IMR-90 (cell line): ENCODE results near the gene FOCAD. TPM values are rescaled to one million over a fixed set of nuclear protein-coding genes. Genes with fewer than 3 reads are reported as not detected.

Source experiments
- ATAC-seq: fragments of 200-7000 bp; cut with Tn5 transposase; 2 replicates; pipeline ENCODE4 v1.9.1; 2020; ENCODE audit warnings: low read depth, mild to moderate bottlenecking, moderate library complexity
- BruUV-seq: library from RNA; stranded (reverse); fragments of 400-500 nt; replicated peaks from 2 replicates; lab custom pipeline; 2021; lab: Mats Ljungman, UMichigan
- CTCF ChIA-PET: fragments of 300-600 bp; formaldehyde crosslinking; extraction: SDS; loops from one replicate; lab custom pipeline; 2021; ENCODE audit warnings: antibody characterized with exemption; lab: Yijun Ruan, JAX
- POLR2A ChIA-PET: fragments of 300-600 bp; sonication (Branson Sonifier 250); formaldehyde crosslinking; loops from one replicate; lab custom pipeline; 2022; ENCODE audit warnings: antibody characterized with exemption; ENCODE audit not compliant: unreplicated experiment; lab: Charles Lee
- DNase-seq: peaks from one replicate; pipeline ENCODE4 v3.0.0; 2013
- H2AFZ ChIP-seq: replicated peaks from 2 replicates; pipeline ENCODE3; 2013; ENCODE audit warnings: low read length, mild to moderate bottlenecking; ENCODE audit not compliant: poor library complexity
- H2AK5ac ChIP-seq: 2 replicates; pipeline ENCODE4 v1.6.1; 2013; ENCODE audit warnings: low read depth, low read length, inconsistent platforms
- H2AK9ac ChIP-seq: replicated peaks from 2 replicates; pipeline ENCODE3; 2013; ENCODE audit warnings: mild to moderate bottlenecking, low read depth, low read length, moderate library complexity; ENCODE audit not compliant: poor library complexity
- H2BK120ac ChIP-seq: 2 replicates; pipeline ENCODE4 v1.6.1; 2013; ENCODE audit warnings: low read depth, low read length, inconsistent platforms
- H2BK15ac ChIP-seq: 3 replicates; pipeline ENCODE4 v1.6.1; 2013; ENCODE audit warnings: low read depth, low read length, inconsistent platforms
- H2BK20ac ChIP-seq: 2 replicates; pipeline ENCODE4 v1.6.1; 2013; ENCODE audit warnings: low read depth, mild to moderate bottlenecking, inconsistent platforms, low read length, moderate library complexity
- H2BK5ac ChIP-seq: 2 replicates; pipeline ENCODE4 v1.6.1; 2013; ENCODE audit warnings: mild to moderate bottlenecking, low read depth, low read length, inconsistent platforms; ENCODE audit not compliant: poor library complexity, severe bottlenecking
- H3K14ac ChIP-seq: replicated peaks from 2 replicates; pipeline ENCODE4 v1.6.1; 2013; ENCODE audit warnings: low read depth, low read length, inconsistent platforms
- H3K18ac ChIP-seq: 2 replicates; pipeline ENCODE4 v1.6.1; 2013; ENCODE audit warnings: low read depth, low read length, control low read depth
- H3K23ac ChIP-seq: 2 replicates; pipeline ENCODE4 v1.6.1; 2013; ENCODE audit warnings: low read depth, low read length, inconsistent platforms
- H3K27ac ChIP-seq: 2 replicates; pipeline ENCODE4 v1.5.1; 2013; ENCODE audit warnings: mild to moderate bottlenecking, control low read depth, low read length; ENCODE audit not compliant: insufficient read depth
- H3K27me3 ChIP-seq: 2 replicates; pipeline ENCODE4 v1.6.1; 2013; ENCODE audit warnings: low read length; ENCODE audit not compliant: control insufficient read depth, insufficient read depth
- H3K36me3 ChIP-seq: 2 replicates; pipeline ENCODE4 v1.6.1; 2013; ENCODE audit warnings: low read length, mixed read lengths; ENCODE audit not compliant: control insufficient read depth, insufficient read depth
- H3K4ac ChIP-seq: 2 replicates; pipeline ENCODE4 v1.6.1; 2013; ENCODE audit warnings: low read depth, low read length, inconsistent platforms
- H3K4me1 ChIP-seq: 2 replicates; pipeline ENCODE4 v1.6.1; 2013; ENCODE audit warnings: low read length, mixed read lengths; ENCODE audit not compliant: control insufficient read depth, insufficient read depth
- H3K4me2 ChIP-seq: 2 replicates; pipeline ENCODE4 v1.6.1; 2013; ENCODE audit warnings: low read depth, mild to moderate bottlenecking, control low read depth, low read length, moderate library complexity
- H3K4me3 ChIP-seq: 2 replicates; pipeline ENCODE4 v1.5.1; 2013; ENCODE audit warnings: low read depth, mild to moderate bottlenecking, control low read depth, low read length, moderate library complexity; ENCODE audit not compliant: insufficient read depth
- H3K56ac ChIP-seq: 2 replicates; pipeline ENCODE4 v1.6.1; 2013; ENCODE audit warnings: low read length, inconsistent platforms; ENCODE audit not compliant: insufficient read depth; ENCODE audit errors: extremely low read depth
- H3K79me1 ChIP-seq, 2 experiments: 2 replicates each; pipeline ENCODE4 v1.6.1; 2013; ENCODE audit warnings: low read length in 2 of 2, inconsistent platforms in 1 of 2, low read depth in 1 of 2
- H3K9ac ChIP-seq: 2 replicates; pipeline ENCODE4 v1.6.1; 2013; ENCODE audit warnings: low read depth, low read length, control low read depth
- H3K9me1 ChIP-seq: 2 replicates; pipeline ENCODE4 v1.6.1; 2013; ENCODE audit warnings: low read length, inconsistent platforms; ENCODE audit not compliant: insufficient read depth
- H3K9me3 ChIP-seq: 2 replicates; pipeline ENCODE4 v1.6.1; 2013; ENCODE audit warnings: low read length; ENCODE audit not compliant: control insufficient read depth, insufficient read depth
- H4K20me1 ChIP-seq: 2 replicates; pipeline ENCODE4 v1.6.1; 2013; ENCODE audit warnings: low read length, inconsistent platforms; ENCODE audit not compliant: insufficient read depth
- H4K5ac ChIP-seq: 2 replicates; pipeline ENCODE4 v1.6.1; 2013; ENCODE audit warnings: mild to moderate bottlenecking, low read depth, low read length, control low read depth
- H4K8ac ChIP-seq, 2 experiments: 2 replicates each; pipeline ENCODE4 v1.6.1; 2013; ENCODE audit warnings: low read depth in 2 of 2, low read length in 2 of 2, control low read depth in 1 of 2, inconsistent platforms in 1 of 2
- H4K91ac ChIP-seq: 2 replicates; pipeline ENCODE4 v1.6.1; 2013; ENCODE audit warnings: low read depth, low read length, inconsistent platforms; ENCODE audit not compliant: insufficient read depth
- BHLHE40 ChIP-seq: fragments of 150-350 bp; IDR thresholded peaks from 2 replicates; pipeline ENCODE4 v1.6.1; 2016; ENCODE audit warnings: mild to moderate bottlenecking, low read depth, low read length
- CEBPB ChIP-seq: IDR thresholded peaks from 2 replicates; pipeline ENCODE4 v1.6.1; 2012; ENCODE audit warnings: low read depth, low read length, improper control_type of control experiment
- CHD1 ChIP-seq: IDR thresholded peaks from 2 replicates; pipeline ENCODE4 v1.6.1; 2012; ENCODE audit warnings: low read depth, low read length, improper control_type of control experiment
- ELK1 ChIP-seq: fragments of 150-350 bp; IDR thresholded peaks from 2 replicates; pipeline ENCODE4 v1.6.1; 2016; ENCODE audit warnings: low read depth, mild to moderate bottlenecking, low read length, moderate library complexity, borderline replicate concordance
- FOS ChIP-seq: fragments of 150-350 bp; IDR thresholded peaks from 2 replicates; pipeline ENCODE4 v1.6.1; 2016; ENCODE audit warnings: low read depth, low read length
- MAFK ChIP-seq: IDR thresholded peaks from 2 replicates; pipeline ENCODE4 v1.6.1; 2012; ENCODE audit warnings: low read depth, low read length, improper control_type of control experiment
- MAZ ChIP-seq: IDR thresholded peaks from 2 replicates; pipeline ENCODE4 v1.6.1; 2012; ENCODE audit warnings: low read depth, mild to moderate bottlenecking, low read length, improper control_type of control experiment, moderate library complexity, borderline replicate concordance
- MXI1 ChIP-seq: IDR thresholded peaks from 2 replicates; pipeline ENCODE4 v1.6.1; 2012; ENCODE audit warnings: low read depth, mild to moderate bottlenecking, low read length, moderate library complexity, borderline replicate concordance
- POLR2A ChIP-seq: IDR thresholded peaks from 2 replicates; pipeline ENCODE4 v1.6.1; 2012; ENCODE audit warnings: mild to moderate bottlenecking, low read depth, low read length
- RAD21 ChIP-seq: IDR thresholded peaks from 2 replicates; pipeline ENCODE4 v1.6.1; 2012; ENCODE audit warnings: low read length, improper control_type of control experiment
- RCOR1 ChIP-seq: IDR thresholded peaks from 2 replicates; pipeline ENCODE4 v1.6.1; 2012; ENCODE audit warnings: mild to moderate bottlenecking, low read length, improper control_type of control experiment; ENCODE audit not compliant: insufficient replicate concordance
- RFX5 ChIP-seq: IDR thresholded peaks from 2 replicates; pipeline ENCODE4 v1.8.0; 2012; ENCODE audit warnings: low read depth, mild to moderate bottlenecking, low read length, moderate library complexity
- SMC3 ChIP-seq: fragments of 150-350 bp; IDR thresholded peaks from 2 replicates; pipeline ENCODE4 v1.6.1; 2016; ENCODE audit warnings: low read depth, mild to moderate bottlenecking, antibody characterized with exemption, low read length, moderate library complexity
- USF2 ChIP-seq: fragments of 150-350 bp; IDR thresholded peaks from 2 replicates; pipeline ENCODE4 v1.6.1; 2017; ENCODE audit warnings: mild to moderate bottlenecking, antibody characterized with exemption, low read length, low read depth
- WGBS, 2 experiments: methylation state at CpG; one replicate each; pipeline versions ENCODE4 v1.1.5 to v1.1.7; 2013; ENCODE audit warnings: missing lambda C conversion rate in 2 of 2; ENCODE audit not compliant: insufficient read length in 1 of 2; ENCODE audit errors: extremely low coverage in 2 of 2; 5-methylcytosine and 5-hydroxymethylcytosine counted together
- dilution Hi-C: fragments of 300-500 bp; cut with HindIII; formaldehyde crosslinking; loops from one replicate; pipeline ENCODE4 v1.14.3; 2018; ENCODE audit warnings: low sequenced_read_pairs; ENCODE audit not compliant: unreplicated experiment
- in situ Hi-C: fragments of 300-500 bp; cut with MboI; formaldehyde crosslinking; loops from 3 replicates; pipeline ENCODE4 v1.14.3; 2019; ENCODE audit warnings: low sequenced_read_pairs, inconsistent platforms, mixed read lengths
- intact Hi-C: fragments of 100-400 bp; cut with micrococcal nuclease; formaldehyde crosslinking; loops from 2 replicates; pipeline ENCODE4 v1.10.0; 2022
- polyA plus RNA-seq, 3 experiments: library from polyadenylated mRNA; depleted of rRNA; stranded (reverse); fragments of >200 nt; gene quantifications; 2 replicates each; pipeline ENCODE4 v1.2.3, GENCODE V29; 2012; ENCODE audit warnings: low replicate concordance in 1 of 3
- total RNA-seq: library from RNA; depleted of rRNA; stranded (reverse); fragments of >200 nt; gene quantifications from 2 replicates; pipeline ENCODE4 v1.2.3, GENCODE V29; 2012

FOCAD gene
- total and polyA plus RNA-seq, 2 of the 4 experiments (the other 2 are of a cell fraction), result 28.8 to 91.2 TPM

GRCh38 chr9:20903212-20903611 is 219.2 kb downstream of the FOCAD start:
- no peak overlapping the region for H4K8ac ChIP-seq
- no peak overlapping the region for H2BK5ac ChIP-seq
- in situ Hi-C loops (no loop called here), dilution Hi-C loops (no loop called here), intact Hi-C loops (no loop called here)
- no peaks in the 10 kb centered on the region for H3K36me3 ChIP-seq
- H2AK5ac ChIP-seq, result no peak overlapping the region
- no peak overlapping the region for H3K4me2 ChIP-seq
- ChIA-PET POLR2A (no interaction called here), CTCF (no interaction called here)
- no peak overlapping the region for H2BK15ac ChIP-seq
- no TSS peak for BruUV-seq
- H4K20me1 ChIP-seq, result no peaks in the 10 kb centered on the region
- H3K9ac ChIP-seq, result no peak overlapping the region
- no peak for TF ChIP-seq BHLHE40
- no peak for TF ChIP-seq RCOR1
- no peak for TF ChIP-seq MAZ
- no peak for TF ChIP-seq ELK1
- TF ChIP-seq MAFK, result no peak
- no peak for TF ChIP-seq POLR2A
- no peak for TF ChIP-seq MXI1
- TF ChIP-seq SMC3, result no peak
- no peak for TF ChIP-seq CEBPB
- no peak for TF ChIP-seq USF2
- TF ChIP-seq RFX5, result no peak
- no peak for TF ChIP-seq CHD1
- TF ChIP-seq RAD21, result no peak
- no peak for TF ChIP-seq FOS
- H3K14ac ChIP-seq, result no peak overlapping the region
- H3K4me3 ChIP-seq, result no peak overlapping the region
- no peak overlapping the region for H2AFZ ChIP-seq
- no CpG with 5 or more reads among the region's 5 CpGs for WGBS, 2 experiments
- no peak overlapping the region for H3K18ac ChIP-seq
- no peaks in the 10 kb centered on the region; the same call in 1 of the 2 replicates for H3K9me1 ChIP-seq
- 0 out of 2 replicates have a peak, but pooled peaks cover 2% of the 10 kb centered on the region for H3K4me1 ChIP-seq
- no peak overlapping the region for H2BK20ac ChIP-seq
- no peaks in the 10 kb centered on the region for H3K79me1 ChIP-seq
- no peaks in the 10 kb centered on the region for H3K27me3 ChIP-seq
- no peak overlapping the region for H3K4ac ChIP-seq
- H3K56ac ChIP-seq, result no peak overlapping the region
- H3K23ac ChIP-seq, result no peak overlapping the region
- H4K5ac ChIP-seq, result no peak overlapping the region
- no peak overlapping the region for H4K91ac ChIP-seq
- no peak overlapping the region for H2AK9ac ChIP-seq
- no peak overlapping the region for H3K27ac ChIP-seq
- ATAC-seq (no peak), DNase-seq (no peak)
- H3K9me3 ChIP-seq, result no peaks in the 10 kb centered on the region
- no peak overlapping the region for H2BK120ac ChIP-seq
